Measurements from ENCODE around the gene PDP2. TPM values are rescaled to one million over a fixed set of nuclear protein-coding genes. Genes with fewer than 3 reads are reported as not detected.
A peak's percentile ranks its signal among the peaks of the same experiment; 100 is the strongest.
"Not testable (repeated sequence)": the region's sequence is repeated elsewhere in the genome, so short reads cannot be mapped to it uniquely, and the experiment has no call there.

Gene PDP2
- total RNA-seq, 1 experiment from 2014 or later: 42.0 TPM

DNA sequence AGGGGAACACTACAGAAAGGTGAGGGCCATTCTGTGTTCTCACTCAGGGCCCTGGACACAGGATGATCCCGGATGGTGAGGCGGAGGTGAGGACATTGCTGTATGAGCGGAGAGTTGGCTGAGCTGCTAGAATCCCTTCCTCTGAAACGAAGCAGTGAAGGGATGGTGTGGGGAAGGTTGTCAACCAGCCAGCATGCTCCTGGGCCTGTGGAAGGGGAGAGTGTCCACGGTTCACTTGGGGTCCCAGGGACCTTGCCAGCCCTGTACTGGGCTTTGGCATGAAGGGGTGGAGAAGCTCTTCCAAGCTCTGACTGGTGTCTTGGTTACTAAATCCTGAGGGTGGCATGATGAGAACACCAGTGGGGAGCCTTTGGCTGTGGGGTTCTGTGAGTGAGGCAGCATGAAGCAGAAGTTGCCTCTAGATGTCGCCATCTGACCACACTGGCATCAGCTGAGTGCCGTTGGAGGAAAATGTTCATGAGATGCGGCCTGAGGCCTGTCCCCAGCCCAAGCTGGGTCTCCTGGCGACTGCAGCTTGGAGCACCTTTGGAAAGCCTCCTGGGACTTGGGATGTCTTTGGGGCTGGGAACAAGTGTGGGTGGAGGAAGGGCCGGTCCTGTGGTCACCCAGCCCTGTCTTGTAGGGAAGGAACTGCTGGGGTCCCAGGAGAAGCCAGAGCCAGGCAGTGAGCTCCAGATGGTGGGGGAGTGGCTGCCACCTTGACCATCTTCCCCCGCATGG lies 14.8 kb downstream of the PDP2 start:
- peaks cover 8% of the 10 kb centered on the region for H3K4me1 ChIP-seq (ENCODE audit: insufficient read depth, low read length, poor library complexity, severe bottlenecking)
- H3K4me3 ChIP-seq (ENCODE audit: low read depth, low read length, poor library complexity, severe bottlenecking): no peak overlapping the region
- intact Hi-C loops (cut with micrococcal nuclease; ENCODE audit: unreplicated experiment): loop anchor here (1.0 to 10.0 kb wide), 3 partner anchors 33 to 260 kb away; partner anchors contain the start of genes B3GNT9, FBXL8 and TRADD
- H3K9me3 ChIP-seq (ENCODE audit: low read depth, low read length, poor library complexity, severe bottlenecking): no peaks in the 10 kb centered on the region
- no peaks in the 10 kb centered on the region for H3K36me3 ChIP-seq (ENCODE audit: insufficient read depth, low read length, poor library complexity, severe bottlenecking)
- H3K27me3 ChIP-seq (replicated peaks; ENCODE audit: insufficient read depth, low read depth, low read length, poor library complexity): no peaks in the 10 kb centered on the region
- ChIA-PET CTCF (interaction anchor here (0.5 to 1.6 kb wide), 4 partner anchors 34 to 275 kb away, joined by 3 to 11 read pairs (median 4); partner anchors contain the start of gene NOL3), POLR2A (ENCODE audit: low non-redundant PET) (no interaction called here)
- H3K27ac ChIP-seq (ENCODE audit: low read depth, low read length, poor library complexity, severe bottlenecking): no peak overlapping the region
- no peak for TF ChIP-seq EZH2 (IDR thresholded peaks at IDR 0.05; ENCODE audit: borderline replicate concordance, low read depth, low read length, poor library complexity, severe bottlenecking)
- TF ChIP-seq, protein P1, sequence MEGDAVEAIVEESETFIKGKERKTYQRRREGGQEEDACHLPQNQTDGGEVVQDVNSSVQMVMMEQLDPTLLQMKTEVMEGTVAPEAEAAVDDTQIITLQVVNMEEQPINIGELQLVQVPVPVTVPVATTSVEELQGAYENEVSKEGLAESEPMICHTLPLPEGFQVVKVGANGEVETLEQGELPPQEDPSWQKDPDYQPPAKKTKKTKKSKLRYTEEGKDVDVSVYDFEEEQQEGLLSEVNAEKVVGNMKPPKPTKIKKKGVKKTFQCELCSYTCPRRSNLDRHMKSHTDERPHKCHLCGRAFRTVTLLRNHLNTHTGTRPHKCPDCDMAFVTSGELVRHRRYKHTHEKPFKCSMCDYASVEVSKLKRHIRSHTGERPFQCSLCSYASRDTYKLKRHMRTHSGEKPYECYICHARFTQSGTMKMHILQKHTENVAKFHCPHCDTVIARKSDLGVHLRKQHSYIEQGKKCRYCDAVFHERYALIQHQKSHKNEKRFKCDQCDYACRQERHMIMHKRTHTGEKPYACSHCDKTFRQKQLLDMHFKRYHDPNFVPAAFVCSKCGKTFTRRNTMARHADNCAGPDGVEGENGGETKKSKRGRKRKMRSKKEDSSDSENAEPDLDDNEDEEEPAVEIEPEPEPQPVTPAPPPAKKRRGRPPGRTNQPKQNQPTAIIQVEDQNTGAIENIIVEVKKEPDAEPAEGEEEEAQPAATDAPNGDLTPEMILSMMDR (conservative IDR thresholded peaks at IDR 0.05; ENCODE audit: low read depth, low read length): peak; percentile 87
- DNase-seq (ENCODE audit: low spot score): peak; percentile 76
- no TSS peak for BruUV-seq (replicated peaks)

DNA sequence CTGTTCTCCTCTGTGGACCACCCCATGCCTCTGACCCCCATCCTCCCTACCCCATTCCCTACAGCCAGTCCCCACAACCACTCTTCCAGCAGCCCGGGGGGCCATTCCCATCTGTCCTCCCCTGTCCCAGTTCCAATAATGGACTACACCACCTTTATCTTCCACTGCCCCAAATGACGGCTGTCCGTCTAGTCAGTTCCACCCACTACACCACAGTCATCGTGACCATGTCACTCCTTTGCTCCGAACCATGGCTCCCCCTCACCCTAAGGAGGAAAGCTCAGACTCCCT lies 15.3 kb downstream of the PDP2 start:
- Histone ChIP-seq H3K27ac (ENCODE audit: low read depth, low read length, poor library complexity, severe bottlenecking) (no peak overlapping the region), H3K36me3 (ENCODE audit: insufficient read depth, low read length, poor library complexity, severe bottlenecking) (no peaks in the 10 kb centered on the region), H3K27me3 (replicated peaks; ENCODE audit: insufficient read depth, low read depth, low read length, poor library complexity) (no peaks in the 10 kb centered on the region), H3K4me1 (ENCODE audit: insufficient read depth, low read length, poor library complexity, severe bottlenecking) (peaks cover 10% of the 10 kb centered on the region), H3K4me3 (ENCODE audit: low read depth, low read length, poor library complexity, severe bottlenecking) (no peak overlapping the region), H3K9me3 (ENCODE audit: low read depth, low read length, poor library complexity, severe bottlenecking) (no peaks in the 10 kb centered on the region)
- ChIA-PET CTCF (interaction anchor here (0.6 to 1.6 kb wide), 3 partner anchors 33 to 275 kb away, joined by 4 to 11 read pairs (median 4); partner anchors contain the start of gene NOL3), POLR2A (ENCODE audit: low non-redundant PET) (no interaction called here)
- BruUV-seq (replicated peaks): no TSS peak
- no peak for DNase-seq (ENCODE audit: low spot score)
- intact Hi-C loops (cut with micrococcal nuclease; ENCODE audit: unreplicated experiment): loop anchor here (1.0 to 10.0 kb wide), 3 partner anchors 33 to 259 kb away; partner anchors contain the start of genes B3GNT9, FBXL8 and TRADD
- TF ChIP-seq, protein P1 (conservative IDR thresholded peaks at IDR 0.05; ENCODE audit: low read depth, low read length): no peak
- no peak for TF ChIP-seq EZH2 (IDR thresholded peaks at IDR 0.05; ENCODE audit: borderline replicate concordance, low read depth, low read length, poor library complexity, severe bottlenecking)

DNA sequence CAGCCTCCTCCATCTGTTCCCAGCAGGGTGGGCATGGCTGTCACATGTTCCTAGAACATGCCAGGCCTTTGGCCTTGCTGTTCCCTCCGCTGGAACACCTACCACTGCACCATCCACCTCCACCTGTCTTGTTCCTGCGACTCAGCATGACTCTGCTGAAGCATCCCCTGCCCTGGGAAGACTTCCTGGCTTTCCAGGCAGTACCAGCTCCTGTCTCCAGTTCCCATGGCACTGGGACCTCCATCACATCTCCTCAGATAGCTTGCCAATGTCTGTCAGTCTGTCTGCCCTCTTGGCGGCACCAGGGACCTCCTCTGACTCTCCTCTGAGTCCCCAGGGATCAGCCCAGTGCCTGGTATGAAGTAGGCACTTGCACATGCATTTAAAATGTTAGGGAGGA lies 15.7 kb downstream of the PDP2 start:
- no peak for TF ChIP-seq EZH2 (IDR thresholded peaks at IDR 0.05; ENCODE audit: borderline replicate concordance, low read depth, low read length, poor library complexity, severe bottlenecking)
- TF ChIP-seq, protein P1 (conservative IDR thresholded peaks at IDR 0.05; ENCODE audit: low read depth, low read length): no peak
- peaks cover 10% of the 10 kb centered on the region for H3K4me1 ChIP-seq (ENCODE audit: insufficient read depth, low read length, poor library complexity, severe bottlenecking)

DNA sequence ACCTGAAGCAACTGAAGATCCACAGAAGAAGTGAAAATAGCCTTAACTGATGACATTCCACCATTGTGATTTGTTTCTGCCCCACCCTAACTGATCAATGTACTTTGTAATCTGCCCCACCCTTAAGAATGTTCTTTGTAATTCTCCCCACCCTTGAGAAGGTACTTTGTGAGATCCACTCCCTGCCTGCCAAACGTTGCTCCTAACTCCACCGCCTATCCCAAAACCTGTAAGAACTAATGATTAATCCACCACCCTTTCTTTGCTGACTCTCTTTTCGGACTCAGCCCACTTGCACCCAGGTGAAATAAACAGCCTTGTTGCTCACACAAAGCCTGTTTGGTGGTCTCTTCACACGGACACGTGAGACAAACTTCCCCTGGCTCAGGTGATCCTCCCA lies 16.4 kb downstream of the PDP2 start:
- intact Hi-C loops (cut with micrococcal nuclease; ENCODE audit: unreplicated experiment): loop anchor here (5.0 to 10.0 kb wide), 2 partner anchors 51 to 258 kb away; partner anchors contain the start of genes B3GNT9, FBXL8 and TRADD
- H3K27me3 ChIP-seq (replicated peaks; ENCODE audit: insufficient read depth, low read depth, low read length, poor library complexity); H3K27ac ChIP-seq (ENCODE audit: low read depth, low read length, poor library complexity, severe bottlenecking); H3K36me3 ChIP-seq (ENCODE audit: insufficient read depth, low read length, poor library complexity, severe bottlenecking); CTCF ChIA-PET; H3K4me3 ChIP-seq (ENCODE audit: low read depth, low read length, poor library complexity, severe bottlenecking); BruUV-seq (replicated peaks); H3K9me3 ChIP-seq (ENCODE audit: low read depth, low read length, poor library complexity, severe bottlenecking); DNase-seq (ENCODE audit: low spot score); H3K4me1 ChIP-seq (ENCODE audit: insufficient read depth, low read length, poor library complexity, severe bottlenecking); POLR2A ChIA-PET (ENCODE audit: low non-redundant PET): not testable (repeated sequence)

More for the DNA sequence above, 15.7 kb downstream of the PDP2 start:
- ChIA-PET CTCF (interaction anchor here (0.9 to 1.6 kb wide), 2 partner anchors 33 to 259 kb away, joined by 4 to 11 read pairs; no protein-coding TSS in a partner anchor), POLR2A (ENCODE audit: low non-redundant PET) (no interaction called here)
- no peaks in the 10 kb centered on the region for H3K27me3 ChIP-seq (replicated peaks; ENCODE audit: insufficient read depth, low read depth, low read length, poor library complexity)
- no peak overlapping the region for H3K4me3 ChIP-seq (ENCODE audit: low read depth, low read length, poor library complexity, severe bottlenecking)
- H3K9me3 ChIP-seq (ENCODE audit: low read depth, low read length, poor library complexity, severe bottlenecking): no peaks in the 10 kb centered on the region
- intact Hi-C loops (cut with micrococcal nuclease; ENCODE audit: unreplicated experiment): loop anchor here (1.0 to 10.0 kb wide), 3 partner anchors 32 to 259 kb away; partner anchors contain the start of genes B3GNT9, FBXL8 and TRADD
- BruUV-seq (replicated peaks): no TSS peak
- H3K36me3 ChIP-seq (ENCODE audit: insufficient read depth, low read length, poor library complexity, severe bottlenecking): no peaks in the 10 kb centered on the region
- DNase-seq (ENCODE audit: low spot score): no peak
- no peak overlapping the region for H3K27ac ChIP-seq (ENCODE audit: low read depth, low read length, poor library complexity, severe bottlenecking)
